GM18507 (cell line): ENCODE data around the gene FUT9.
"Not testable (repeated sequence)": the region's sequence is repeated elsewhere in the genome, so short reads cannot be mapped to it uniquely, and the experiment has no call there.

Experiments used
- DNase-seq: peaks from one replicate; pipeline ENCODE4 v3.0.0; 2011; ENCODE audit warnings: low read depth; ENCODE audit not compliant: insufficient read length; ENCODE audit errors: extremely low spot score
- FAIRE-seq: peaks from 2 replicates; lab custom pipeline; 2011; peaks lifted over from hg19 to GRCh38; lab: Jason Lieb, UNC

The FUT9 gene

GRCh38 chr6:96246563-96246962 lies 230.8 kb downstream of the FUT9 start:
- DNase-seq = no peak
- FAIRE-seq = no peak

- FAIRE-seq = no peak
Observed at GRCh38 chr6:96249755-96250154, 234.0 kb downstream of the FUT9 start.

GRCh38 chr6:96257751-96258150 lies 242.0 kb downstream of the FUT9 start:
- DNase-seq (no peak), FAIRE-seq (no peak)

More at GRCh38 chr6:96249755-96250154, 234.0 kb downstream of the FUT9 start:
- DNase-seq = no peak

GRCh38 chr6:96260787-96261430 lies 245.1 kb downstream of the FUT9 start:
- FAIRE-seq, DNase-seq: not testable (repeated sequence)
